Keratinocyte (primary cell): ENCODE measurements around the gene BRPF1. TPM values are rescaled to one million over a fixed set of nuclear protein-coding genes. Genes with fewer than 3 reads are reported as not detected.

Experiments
- DNase-seq: peaks from one replicate; pipeline ENCODE4 v3.0.0-alpha.2; 2011; ENCODE audit warnings: low read depth, missing footprints, low spot score
- FAIRE-seq: peaks from 2 replicates; lab custom pipeline; 2011; peaks lifted over from hg19 to GRCh38; lab: Jason Lieb, UNC
- H2AFZ ChIP-seq: 2 replicates; pipeline ENCODE4 v1.6.0; 2012; ENCODE audit warnings: low read length, control low read depth, inconsistent platforms; ENCODE audit not compliant: control insufficient read depth
- H3K27ac ChIP-seq: 2 replicates; pipeline ENCODE4 v1.5.1; 2011; ENCODE audit warnings: low read length; ENCODE audit not compliant: control insufficient read depth, insufficient read depth
- H3K27me3 ChIP-seq: 3 replicates; pipeline ENCODE4 v1.6.0; 2011; ENCODE audit warnings: low read length; ENCODE audit not compliant: control insufficient read depth, insufficient read depth; ENCODE audit errors: extremely low read depth
- H3K36me3 ChIP-seq, 2 experiments: 2 replicates in 1 of 2; 3 replicates in 1 of 2; pipeline ENCODE4 v1.5.1; 2011; ENCODE audit warnings: low read length in 2 of 2, mild to moderate bottlenecking in 1 of 2; ENCODE audit not compliant: control insufficient read depth in 2 of 2, insufficient read depth in 2 of 2; ENCODE audit errors: extremely low read depth in 1 of 2
- H3K4me1 ChIP-seq: 3 replicates; pipeline ENCODE4 v1.5.1; 2011; ENCODE audit warnings: low read length; ENCODE audit not compliant: control insufficient read depth, insufficient read depth; ENCODE audit errors: extremely low read depth
- H3K4me2 ChIP-seq: 3 replicates; pipeline ENCODE4 v1.6.0; 2011; ENCODE audit warnings: low read depth, low read length; ENCODE audit not compliant: control insufficient read depth, insufficient read depth; ENCODE audit errors: extremely low read depth
- H3K4me3 ChIP-seq, 3 experiments: fragments of 200-600 bp in 1 of 3; sonication (generic) in 1 of 3; 2 replicates in 2 of 3; 3 replicates in 1 of 3; pipeline ENCODE4 v1.5.1; 2011 to 2016; ENCODE audit warnings: low read length in 3 of 3, mild to moderate bottlenecking in 3 of 3, control low read depth in 2 of 3, inconsistent platforms in 1 of 3, low read depth in 1 of 3, mixed read lengths in 1 of 3, mixed run types in 1 of 3, moderate library complexity in 1 of 3; ENCODE audit not compliant: control insufficient read depth in 2 of 3, insufficient read depth in 2 of 3; ENCODE audit errors: extremely low read depth in 1 of 3
- H3K79me2 ChIP-seq: 2 replicates; pipeline ENCODE4 v1.6.0; 2012; ENCODE audit warnings: low read length; ENCODE audit not compliant: control insufficient read depth, insufficient read depth
- H3K9ac ChIP-seq: 3 replicates; pipeline ENCODE4 v1.6.0; 2011; ENCODE audit warnings: low read length; ENCODE audit not compliant: control insufficient read depth, insufficient read depth; ENCODE audit errors: extremely low read depth
- H3K9me1 ChIP-seq: 3 replicates; pipeline ENCODE4 v1.6.0; 2011; ENCODE audit warnings: low read length; ENCODE audit not compliant: control insufficient read depth, insufficient read depth; ENCODE audit errors: extremely low read depth
- H3K9me3 ChIP-seq: 2 replicates; pipeline ENCODE4 v1.5.1; 2012; ENCODE audit warnings: low read depth, low read length; ENCODE audit not compliant: control insufficient read depth
- H4K20me1 ChIP-seq: 3 replicates; pipeline ENCODE4 v1.6.0; 2011; ENCODE audit warnings: low read length; ENCODE audit not compliant: control insufficient read depth, insufficient read depth; ENCODE audit errors: extremely low read depth
- CTCF ChIP-seq, 3 experiments: IDR thresholded peaks in 1 of 3; conservative IDR thresholded peaks in 1 of 3; optimal IDR thresholded peaks in 1 of 3; 2 replicates in 2 of 3; 3 replicates in 1 of 3; pipeline versions ENCODE3 to v1.5.1; 2011; ENCODE audit warnings: low read length in 3 of 3, mild to moderate bottlenecking in 3 of 3, moderate library complexity in 2 of 3, control low read depth in 1 of 3, inconsistent platforms in 1 of 3; ENCODE audit not compliant: insufficient read depth in 2 of 3; ENCODE audit errors: extremely low read depth in 1 of 3
- EZH2 ChIP-seq: IDR thresholded peaks from one replicate; pipeline ENCODE4 v1.6.1; 2012; ENCODE audit warnings: inconsistent platforms, mild to moderate bottlenecking, low read length, moderate library complexity
- dilution Hi-C: fragments of 300-500 bp; cut with MboI; formaldehyde crosslinking; loops from one replicate; pipeline ENCODE4 v1.7.0; 2020; ENCODE audit warnings: low sequenced_read_pairs; ENCODE audit not compliant: extremely low pct_ligation_motif_present
- polyA plus RNA-seq, 5 experiments: library from polyadenylated mRNA; depleted of rRNA in 3 of 5; stranded (reverse) in 3 of 5; stranded (forward) in 1 of 5; unstranded in 1 of 5; fragments of >200 nt; gene quantifications; 1 replicate in 1 of 5; 2 replicates in 3 of 5; 3 replicates in 1 of 5; pipeline versions ENCODE4 v1.2.1 to v1.2.3, GENCODE V29; 2011 to 2012; ENCODE audit warnings: missing spikeins in 2 of 5, low read depth in 1 of 5, low replicate concordance in 1 of 5

The BRPF1 gene
- polyA plus RNA-seq, 1 donor (not counting 4 experiments of a cell fraction or from before 2014, with no cell fraction given): 8.0 TPM

- DNase-seq (no peak), FAIRE-seq (no peak)
- Histone ChIP-seq H3K9me1 (no peaks in the 10 kb centered on the region), H3K79me2 (no peaks in the 10 kb centered on the region), H2AFZ (no peak overlapping the region), H4K20me1 (no peaks in the 10 kb centered on the region), H3K9me3 (no peaks in the 10 kb centered on the region), H3K27me3 (no peaks in the 10 kb centered on the region), H3K4me3 (no peak overlapping the region), H3K4me1 (peaks cover 3% of the 10 kb centered on the region), H3K4me2 (no peak overlapping the region), H3K9ac (no peak overlapping the region), H3K27ac (peak overlapping the region; percentile 43), H3K36me3 (peaks cover 9 to 11% of the 10 kb centered on the region in 2 experiments)
- TF ChIP-seq CTCF (optimal IDR thresholded peaks at IDR 0.05 in 1 of 3, IDR thresholded peaks at IDR 0.05 in 1 of 3, conservative IDR thresholded peaks at IDR 0.05 in 1 of 3; ENCODE audit: extremely low read depth in 1 of 3, insufficient read depth in 2 of 3, low read length in 3 of 3) (no peak), EZH2 (no peak)
- dilution Hi-C loops: no loop called here
Observed at GRCh38 chr3:9778143-9779074, 46.9 kb downstream of the BRPF1 start.

- no peak overlapping the region for H2AFZ ChIP-seq
- no peaks in the 10 kb centered on the region for H3K9me3 ChIP-seq
- TF ChIP-seq EZH2 (no peak), CTCF (optimal IDR thresholded peaks at IDR 0.05 in 1 of 3, IDR thresholded peaks at IDR 0.05 in 1 of 3, conservative IDR thresholded peaks at IDR 0.05 in 1 of 3; ENCODE audit: extremely low read depth in 1 of 3, insufficient read depth in 2 of 3, low read length in 3 of 3) (no peak)
- dilution Hi-C loops: no loop called here
- H3K36me3 ChIP-seq: peaks cover 9 to 11% of the 10 kb centered on the region in 2 experiments
- DNase-seq: no peak
- no peaks in the 10 kb centered on the region for H3K79me2 ChIP-seq
- FAIRE-seq: no peak
- H3K27me3 ChIP-seq: no peaks in the 10 kb centered on the region
- H3K4me1 ChIP-seq: peaks cover 3% of the 10 kb centered on the region
- H3K27ac ChIP-seq: no peak overlapping the region
- H4K20me1 ChIP-seq: no peaks in the 10 kb centered on the region
- H3K4me3 ChIP-seq: no peak overlapping the region
- H3K4me2 ChIP-seq: no peak overlapping the region
- H3K9ac ChIP-seq: no peak overlapping the region
- no peaks in the 10 kb centered on the region for H3K9me1 ChIP-seq
Observed at GRCh38 chr3:9779075-9779593, 47.6 kb downstream of the BRPF1 start.
